ENCODE measurements around the gene CLEC4M. TPM values are rescaled to one million over a fixed set of nuclear protein-coding genes. Genes with fewer than 3 reads are reported as not detected.

Gene CLEC4M
- total and polyA plus RNA-seq, 2 of the 8 experiments (the other 6 are each of a cell fraction or from before 2014, with no cell fraction given): not detected

DNA sequence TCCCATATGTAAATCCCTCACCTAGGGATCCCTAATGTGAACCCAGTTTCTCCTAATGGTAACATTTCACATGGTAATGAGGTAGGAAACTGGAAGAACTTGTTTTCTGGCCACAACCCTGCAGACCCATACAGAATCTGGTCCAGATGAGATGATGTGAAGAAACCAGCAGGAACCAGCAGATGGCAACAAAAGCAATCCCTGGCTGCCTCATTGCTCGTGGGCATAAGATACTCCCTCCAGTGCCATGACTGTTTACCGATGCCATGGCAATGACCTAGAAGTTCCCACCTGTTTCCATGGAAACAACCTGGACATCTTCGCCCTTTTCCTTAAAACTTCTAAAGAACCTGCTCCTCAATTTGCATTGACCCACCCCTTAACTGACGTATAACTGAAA, 14.3 kb upstream of the CLEC4M start (continued):
- TF ChIP-seq ZNF274 (IDR thresholded peaks at IDR 0.05; ENCODE audit: borderline replicate concordance, extremely low read depth, low read length) (no peak), BCL11A (IDR thresholded peaks at IDR 0.05; ENCODE audit: low read depth in 2 of 2, low read length in 2 of 2) (peak in 1 of 2 experiments; percentile 55), HDAC6 (IDR thresholded peaks at IDR 0.05; ENCODE audit: low read depth, low read length) (no peak), CHD7 (IDR thresholded peaks at IDR 0.05; ENCODE audit: insufficient replicate concordance, low read length) (peak; percentile 71), USF2 (IDR thresholded peaks at IDR 0.05; ENCODE audit: low read length) (no peak), SP1 (IDR thresholded peaks at IDR 0.05; ENCODE audit: low read depth, low read length) (peak; percentile 92), RXRA (IDR thresholded peaks at IDR 0.05; ENCODE audit: insufficient read depth, low read depth, low read length) (no peak), JUND (IDR thresholded peaks at IDR 0.05; ENCODE audit: low read length) (no peak), SP2 (IDR thresholded peaks at IDR 0.05; ENCODE audit: low read length) (no peak), EGR1 (IDR thresholded peaks at IDR 0.05; ENCODE audit: borderline replicate concordance, low read depth, low read length) (no peak), NANOG (IDR thresholded peaks at IDR 0.05; ENCODE audit: insufficient read depth, low read depth, low read length, poor library complexity, severe bottlenecking) (no peak)

Data from H1 (cell line).